Vagina (tissue), 2 donors: ENCODE measurements around the gene BAHCC1.

Source experiments
- CTCF ChIP-seq, 3 experiments: fragments of 450-650 bp in 2 of 3; fragments of 200-600 bp in 1 of 3; sonication (generic) in 1 of 3; IDR thresholded peaks; one replicate each; pipeline ENCODE4 v1.5.1; 2017 to 2019; ENCODE audit warnings: antibody characterized with exemption in 3 of 3, mild to moderate bottlenecking in 2 of 3, moderate library complexity in 2 of 3
- POLR2AphosphoS5 ChIP-seq, 2 donors: sonication (generic); formaldehyde crosslinking; IDR thresholded peaks; one replicate each; pipeline ENCODE4 v1.9.0; 2017; ENCODE audit warnings: antibody characterized with exemption in 2 of 2, mild to moderate bottlenecking in 2 of 2, low read depth in 1 of 2; ENCODE audit not compliant: insufficient read depth in 1 of 2

- TF ChIP-seq CTCF (IDR thresholded peaks at IDR 0.05) (no peak), POLR2AphosphoS5 (IDR thresholded peaks at IDR 0.05; ENCODE audit: insufficient read depth in 1 of 2, low read depth in 1 of 2) (no peak)
Measured at GRCh38 chr17:81478119-81478518, 82.9 kb downstream of the BAHCC1 start.
